GM12873 (cell line): ENCODE data around the gene SNCB.

ENCODE experiments used
- TF ChIP-seq, protein P1 (sequence below): IDR thresholded peaks from 2 replicates; pipeline ENCODE4 v1.5.1; 2012; ENCODE audit warnings: low read depth, mild to moderate bottlenecking, moderate library complexity, low read length, control low read depth; ENCODE audit not compliant: insufficient read depth; ENCODE audit errors: missing control alignments

Gene SNCB

DNA sequence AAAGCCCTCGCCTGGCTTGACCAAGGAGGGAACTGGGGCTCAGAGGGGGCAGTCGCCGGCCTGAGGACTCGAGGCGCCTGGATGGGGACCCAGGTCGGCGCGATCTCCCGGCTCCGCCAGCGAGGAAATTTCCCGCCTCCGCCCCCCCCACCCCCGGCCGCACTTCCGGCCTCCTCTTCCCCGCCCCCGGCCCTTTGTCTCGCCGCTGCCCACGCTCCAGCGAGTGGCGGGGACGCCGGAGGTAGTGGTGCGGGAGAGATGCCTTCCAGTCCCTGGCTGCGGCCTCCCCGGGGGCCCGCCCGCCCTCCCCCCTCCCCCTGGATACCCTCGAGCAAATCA lies 19.9 kb downstream of the SNCB start:
- TF ChIP-seq, protein P1, sequence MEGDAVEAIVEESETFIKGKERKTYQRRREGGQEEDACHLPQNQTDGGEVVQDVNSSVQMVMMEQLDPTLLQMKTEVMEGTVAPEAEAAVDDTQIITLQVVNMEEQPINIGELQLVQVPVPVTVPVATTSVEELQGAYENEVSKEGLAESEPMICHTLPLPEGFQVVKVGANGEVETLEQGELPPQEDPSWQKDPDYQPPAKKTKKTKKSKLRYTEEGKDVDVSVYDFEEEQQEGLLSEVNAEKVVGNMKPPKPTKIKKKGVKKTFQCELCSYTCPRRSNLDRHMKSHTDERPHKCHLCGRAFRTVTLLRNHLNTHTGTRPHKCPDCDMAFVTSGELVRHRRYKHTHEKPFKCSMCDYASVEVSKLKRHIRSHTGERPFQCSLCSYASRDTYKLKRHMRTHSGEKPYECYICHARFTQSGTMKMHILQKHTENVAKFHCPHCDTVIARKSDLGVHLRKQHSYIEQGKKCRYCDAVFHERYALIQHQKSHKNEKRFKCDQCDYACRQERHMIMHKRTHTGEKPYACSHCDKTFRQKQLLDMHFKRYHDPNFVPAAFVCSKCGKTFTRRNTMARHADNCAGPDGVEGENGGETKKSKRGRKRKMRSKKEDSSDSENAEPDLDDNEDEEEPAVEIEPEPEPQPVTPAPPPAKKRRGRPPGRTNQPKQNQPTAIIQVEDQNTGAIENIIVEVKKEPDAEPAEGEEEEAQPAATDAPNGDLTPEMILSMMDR = no peak

DNA sequence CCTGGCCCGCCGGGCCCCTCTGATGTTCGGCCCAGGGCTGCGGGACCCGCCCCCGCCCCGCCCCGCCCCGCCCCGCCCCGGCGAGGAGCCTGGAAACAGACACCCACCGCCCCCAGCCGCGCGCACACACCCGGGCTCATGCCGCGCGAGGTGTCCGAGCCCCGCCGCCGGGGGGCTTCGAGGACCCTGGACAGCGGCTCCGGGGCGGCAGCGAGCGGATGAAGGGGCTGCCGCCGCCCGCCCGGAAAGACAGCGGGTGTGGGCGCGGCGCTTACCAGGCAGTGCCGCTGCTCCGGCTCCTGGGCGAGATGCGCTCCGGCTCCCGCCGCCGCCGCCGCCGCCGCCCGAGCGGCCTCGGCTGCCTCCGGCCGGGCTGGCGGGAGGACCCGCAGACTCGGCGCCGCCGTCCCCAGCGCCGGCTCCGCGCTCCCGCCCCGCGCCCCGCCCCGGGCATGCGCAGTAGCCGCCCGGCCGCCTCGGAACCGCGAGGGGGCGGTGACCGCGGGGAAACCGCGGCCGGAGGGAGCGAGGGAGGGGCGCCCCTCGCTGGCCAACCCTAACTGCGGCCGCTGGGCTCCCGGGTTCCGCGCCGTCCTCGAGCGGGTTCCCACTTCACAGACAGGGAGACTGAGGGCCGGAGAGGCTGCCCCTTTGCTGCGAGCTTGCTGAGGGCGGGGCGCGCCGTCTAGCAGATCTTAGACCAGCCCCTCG lies 20.5 kb downstream of the SNCB start, which contains the start of gene GPRIN1:
GPRIN1 (minus strand) TSS at position 433 of the 711 bp plus-strand sequence. CDS start 10,322 bp downstream, outside the sequence.
- TF ChIP-seq, protein P1 = peak; percentile 29

DNA sequence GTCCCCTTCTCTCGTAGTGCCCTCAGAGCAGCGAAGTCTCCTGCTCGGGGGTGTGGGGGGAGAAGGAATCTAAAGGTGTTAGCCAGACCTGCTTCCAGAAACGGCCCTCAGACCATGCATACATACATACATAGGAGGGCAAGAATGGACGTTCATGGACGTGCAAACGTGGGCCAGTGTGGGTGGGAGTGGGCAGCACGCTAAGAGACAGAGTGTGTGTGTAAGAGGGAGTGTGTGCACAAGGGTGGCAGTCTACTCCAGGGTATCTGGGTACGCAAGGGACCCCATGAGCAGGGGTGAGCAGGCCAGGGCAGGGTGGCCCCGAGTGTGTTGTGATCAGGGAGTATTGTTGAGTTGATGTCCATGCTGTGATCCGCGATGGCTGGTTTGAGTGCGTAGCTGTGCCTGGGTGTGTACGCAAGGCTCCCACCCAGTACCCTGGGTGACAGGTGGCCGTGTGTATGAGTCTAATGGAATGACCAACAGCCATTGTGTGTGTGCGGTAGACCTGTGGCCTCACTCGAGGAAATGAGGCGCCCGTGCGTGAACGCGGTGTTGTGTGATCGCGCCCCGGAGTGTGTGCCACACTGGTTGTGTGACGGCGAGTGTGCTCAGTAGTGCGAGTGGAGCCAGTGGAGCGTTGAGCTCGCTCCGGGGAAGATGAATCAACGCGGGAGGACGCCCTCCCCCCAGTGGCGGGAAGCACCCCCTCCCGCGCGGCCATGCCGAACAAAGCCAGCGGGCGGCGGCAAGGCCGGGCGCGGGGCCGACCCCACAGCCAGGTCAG lies 21.2 kb downstream of the SNCB start:
- TF ChIP-seq, protein P1 = peak; percentile 8

DNA sequence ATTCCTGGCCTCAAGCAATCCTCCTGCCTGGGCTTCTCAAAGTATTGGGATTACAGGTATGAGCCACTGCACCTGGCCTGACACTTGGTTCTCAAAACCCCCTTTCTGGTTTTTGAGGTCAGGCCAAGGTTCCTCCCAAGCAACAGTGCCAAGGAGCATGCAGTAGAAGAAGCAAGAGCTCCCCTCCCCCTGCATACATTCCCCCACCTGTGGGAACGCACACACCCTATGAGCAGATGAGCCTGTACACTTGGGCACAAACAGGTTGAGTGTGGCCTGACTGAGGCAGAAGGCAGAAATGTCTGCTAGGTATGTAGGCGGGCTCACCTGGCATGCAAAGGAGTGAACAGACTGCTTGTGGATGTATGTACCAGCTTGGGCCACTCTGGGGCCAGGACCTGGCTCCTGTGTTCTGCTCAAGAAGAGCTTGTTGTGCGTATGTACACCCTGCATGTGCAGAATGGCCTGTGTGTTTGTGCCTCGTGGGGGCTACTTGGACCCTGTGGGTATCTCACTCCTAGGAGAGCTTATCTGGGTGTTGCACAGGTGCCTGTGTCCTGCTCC lies 22.1 kb downstream of the SNCB start:
- TF ChIP-seq, protein P1 = no peak

DNA sequence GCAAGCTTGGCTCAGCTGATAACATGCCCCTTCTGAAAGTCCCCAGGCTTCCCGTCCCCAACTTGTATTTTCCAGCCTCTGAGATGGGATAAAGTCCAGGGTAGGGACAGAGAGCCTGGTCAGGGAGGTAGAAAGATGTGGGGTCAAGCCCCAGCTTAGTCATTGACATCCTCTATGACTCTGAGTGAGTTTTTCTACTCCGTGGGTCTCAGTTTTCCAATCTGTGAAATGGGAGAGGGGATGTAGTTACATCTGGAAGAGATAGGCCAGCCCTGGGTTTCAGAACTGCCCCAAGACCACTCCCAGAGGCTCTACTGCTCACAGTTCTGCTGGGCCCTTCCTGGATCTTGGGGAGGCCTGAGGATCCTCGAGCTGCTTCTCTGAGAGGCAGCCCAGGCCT lies 23.5 kb downstream of the SNCB start:
- TF ChIP-seq, protein P1 = no peak

DNA sequence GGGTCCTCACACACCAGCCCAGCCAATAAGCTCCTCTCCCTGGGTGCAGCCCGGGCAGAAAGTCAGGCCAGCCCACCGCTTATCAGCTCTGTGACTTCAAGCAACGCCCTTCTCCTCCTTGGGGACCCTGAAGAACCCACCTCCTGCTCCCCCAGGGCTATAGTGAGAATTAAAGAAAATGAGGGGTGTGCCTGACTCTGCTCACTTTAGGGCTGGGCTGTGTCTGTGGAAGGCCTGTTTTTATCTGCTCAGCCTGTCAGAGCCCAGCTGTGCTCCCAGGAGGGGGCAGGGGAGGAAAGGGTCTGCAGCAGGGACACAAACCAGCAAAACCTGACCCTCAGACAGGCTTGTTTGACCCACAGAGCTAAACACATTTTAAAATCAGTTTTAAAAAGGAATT lies 24.3 kb downstream of the SNCB start:
- TF ChIP-seq, protein P1 = no peak

DNA sequence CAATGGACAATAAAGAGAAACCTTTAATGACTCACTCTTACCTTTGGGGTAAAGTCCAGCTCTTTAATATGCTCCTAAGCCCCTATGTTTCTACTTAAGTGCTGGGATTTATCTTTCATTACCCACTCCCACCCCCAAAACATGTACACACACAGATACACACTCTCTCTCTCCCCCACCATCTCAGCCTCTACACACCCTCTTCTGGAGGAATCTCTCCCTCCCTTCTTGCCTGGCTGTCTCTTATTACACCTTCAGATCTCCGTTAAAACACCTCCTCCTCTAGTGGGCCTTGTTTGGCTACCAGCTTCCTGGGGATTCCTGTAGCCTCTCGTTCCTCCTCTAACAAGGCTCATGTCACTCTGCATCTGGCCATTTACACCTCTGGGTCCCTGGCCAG lies 27.2 kb downstream of the SNCB start:
- TF ChIP-seq, protein P1 = no peak
